RPMI7951 (cell line): ENCODE data around the gene ZDHHC14. TPM values are rescaled to one million over a fixed set of nuclear protein-coding genes. Genes with fewer than 3 reads are reported as not detected.
"Not testable (repeated sequence)": the region's sequence is repeated elsewhere in the genome, so short reads cannot be mapped to it uniquely, and the experiment has no call there.

Experiments used
- DNase-seq: peaks from one replicate; pipeline ENCODE4 v3.0.0-alpha.2; 2012; ENCODE audit warnings: low read depth
- total RNA-seq: library from RNA; depleted of rRNA; stranded (reverse); fragments of >200 nt; shearing (Covaris generic); gene quantifications from 2 replicates; pipeline ENCODE4 v1.2.3, GENCODE V29; 2014; rRNA removed

The ZDHHC14 gene
- total RNA-seq, result 1.6 and 1.8 TPM in 2 replicates

DNA sequence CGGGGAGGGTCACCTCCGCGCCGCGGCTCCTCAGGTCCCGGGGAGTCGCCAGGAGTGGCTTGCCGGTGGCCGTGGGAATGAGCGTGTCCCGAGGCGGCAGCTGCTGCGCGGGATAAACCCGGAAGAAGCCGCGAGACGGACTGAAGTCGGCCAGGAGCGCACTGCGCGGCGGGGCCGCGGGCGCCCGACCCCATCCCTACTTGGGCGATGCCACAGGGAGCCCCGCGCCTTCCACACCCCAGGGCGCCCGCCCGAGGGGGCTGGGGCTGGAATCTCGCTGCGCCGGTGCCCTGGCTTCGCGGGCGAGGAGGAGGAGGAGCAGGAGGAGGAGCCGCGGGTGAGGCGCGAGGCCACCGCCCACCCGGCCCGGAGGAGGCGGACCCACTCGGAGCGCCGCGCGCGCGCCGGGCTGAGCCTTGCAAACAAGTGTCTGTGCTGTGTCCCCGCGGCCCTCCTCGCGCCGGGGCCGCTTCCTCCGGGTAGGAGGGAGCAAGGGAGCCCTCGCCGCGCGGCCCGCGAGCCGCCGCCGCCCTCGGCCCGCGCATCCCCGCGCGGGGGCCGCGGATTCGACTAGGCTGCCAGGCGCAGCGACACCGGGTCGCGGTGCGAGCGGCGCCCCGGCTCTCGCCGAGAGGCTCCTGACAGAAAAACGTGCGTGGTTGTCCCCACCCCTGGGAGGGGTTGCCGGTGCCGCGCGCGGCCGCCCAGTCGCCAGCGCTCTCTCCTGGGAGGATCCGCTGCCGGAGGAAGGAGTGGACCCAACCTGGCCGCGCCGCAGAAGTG is at the start of gene ZDHHC14:
Gene ZDHHC14 (plus strand): TSS at position 412 of the 783 bp plus-strand sequence.
- peak; percentile 84 for DNase-seq

- DNase-seq, result no peak
Measured at GRCh38 chr6:157332813-157333212, 48.2 kb upstream of the ZDHHC14 start.

DNA sequence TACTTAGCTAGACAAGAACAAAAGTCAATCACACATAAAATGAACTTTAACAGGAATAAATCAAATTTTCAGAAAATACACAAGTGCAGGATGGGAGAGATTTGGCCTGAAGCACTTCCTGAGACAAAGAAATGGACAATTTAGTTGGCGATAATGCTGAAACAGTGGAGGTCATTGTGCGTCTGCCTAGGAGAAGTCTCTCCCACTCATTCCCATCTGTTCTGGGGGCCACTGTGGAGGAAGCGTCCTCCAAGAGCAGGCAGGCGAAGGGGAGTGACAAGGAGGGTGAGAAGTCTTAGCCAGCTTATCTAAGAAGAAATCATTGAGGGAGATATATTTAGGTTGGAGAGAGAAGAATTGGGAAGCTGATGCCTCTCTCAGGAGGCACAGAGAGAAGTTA is 47.5 kb upstream of the ZDHHC14 start:
- peak; percentile 31 for DNase-seq

DNA sequence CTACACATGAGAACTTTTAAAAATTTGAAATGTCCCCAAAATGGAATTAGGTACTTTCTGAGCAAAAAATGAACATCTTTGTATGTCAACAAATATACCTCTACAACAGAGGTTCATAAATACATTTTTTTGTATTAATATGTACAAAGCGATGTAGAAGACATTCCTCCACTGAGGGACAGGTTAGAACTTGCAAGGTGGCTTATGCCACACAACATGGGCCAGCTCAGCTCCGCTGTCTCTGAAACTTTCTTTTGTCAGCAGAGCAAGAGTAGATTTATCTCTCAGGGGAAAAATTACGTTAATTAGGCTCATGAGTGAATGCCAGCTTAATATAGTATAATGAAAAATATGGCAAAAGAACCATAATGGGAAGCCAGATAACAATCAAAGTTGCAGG is 47.0 kb upstream of the ZDHHC14 start:
- no peak for DNase-seq

DNA sequence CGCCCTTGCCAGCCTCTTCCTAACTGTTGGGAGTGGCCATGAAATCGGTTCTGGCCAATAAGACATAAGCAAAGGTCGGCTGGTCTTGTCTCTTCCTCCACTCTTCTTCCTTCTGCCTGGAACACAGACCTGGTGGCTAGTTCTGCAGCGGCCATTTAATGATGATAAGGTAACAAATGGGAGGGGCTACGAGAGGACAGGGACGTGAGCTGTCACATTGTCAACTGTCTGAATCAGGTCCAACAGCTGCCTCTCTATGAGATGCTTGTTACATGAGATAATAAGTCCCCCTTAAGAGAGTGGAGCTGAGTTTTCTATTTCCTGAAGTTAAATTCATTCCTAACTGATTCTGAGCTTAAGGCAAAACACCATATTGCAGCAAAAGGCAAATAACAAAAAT is 45.2 kb upstream of the ZDHHC14 start:
- no peak for DNase-seq

DNA sequence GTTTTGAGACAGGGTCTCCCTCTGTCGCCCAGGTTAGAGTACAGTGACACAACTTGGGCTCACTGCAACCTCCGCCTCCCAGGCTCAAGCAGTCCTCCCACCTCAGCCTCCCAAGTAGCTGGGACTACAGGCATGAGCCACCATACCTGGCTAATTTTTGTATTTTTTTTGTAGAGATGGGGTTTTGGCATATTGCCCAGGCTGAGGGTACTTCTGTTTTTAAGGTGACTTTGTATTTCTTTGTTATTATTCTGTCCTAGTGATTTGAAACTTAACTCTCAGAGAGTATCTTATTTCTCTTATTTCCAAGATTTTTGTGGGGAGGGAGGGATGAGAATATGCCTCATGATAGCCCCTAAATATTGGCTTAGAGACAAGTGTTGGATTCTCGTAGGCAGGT is 43.7 kb upstream of the ZDHHC14 start:
- not testable (repeated sequence) for DNase-seq

DNA sequence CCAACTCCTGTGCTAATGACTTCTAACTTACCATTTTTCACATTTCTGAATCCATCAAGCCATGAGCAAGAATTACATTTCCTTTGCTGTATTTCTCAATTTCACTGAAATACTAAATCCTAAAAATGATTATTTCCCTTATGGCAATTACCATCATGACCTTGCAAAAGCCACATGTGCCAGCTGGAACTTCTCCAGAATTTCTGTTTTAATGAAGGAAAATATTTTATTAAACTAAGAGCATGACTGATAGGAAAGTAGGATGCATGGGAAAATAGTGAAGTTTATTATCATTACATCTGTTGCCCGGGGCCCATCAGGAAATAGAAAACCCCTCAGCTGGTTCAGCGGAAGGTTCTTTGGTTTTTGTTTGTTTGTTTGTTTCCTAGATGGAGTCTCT is 43.2 kb upstream of the ZDHHC14 start:
- DNase-seq, result no peak

DNA sequence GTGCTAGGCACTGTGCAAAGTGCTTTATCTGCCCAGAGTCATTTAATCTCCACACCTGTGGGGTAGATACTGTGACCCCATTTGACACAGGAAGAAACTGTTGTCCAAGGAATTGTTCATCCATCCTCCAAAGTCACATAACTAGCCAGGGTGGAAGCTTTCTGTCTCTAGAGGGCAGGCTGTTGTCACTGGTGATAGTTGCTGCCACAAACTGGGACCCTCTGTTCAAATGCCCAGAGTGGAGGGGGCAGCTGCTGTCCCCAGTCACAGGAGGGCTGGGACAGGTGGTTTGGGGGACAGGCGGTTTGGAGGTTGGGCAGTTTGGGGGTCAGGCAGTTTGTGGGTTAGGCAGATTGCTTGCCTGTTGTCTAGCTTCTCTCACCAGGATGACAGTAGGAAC is 41.6 kb upstream of the ZDHHC14 start:
- DNase-seq, result no peak

- DNase-seq, result no peak
Measured at GRCh38 chr6:157343732-157344131, 37.3 kb upstream of the ZDHHC14 start.

GRCh38 chr6:157346373-157346772 is 34.6 kb upstream of the ZDHHC14 start:
- DNase-seq, result peak; percentile 67

- DNase-seq, result no peak
Measured at GRCh38 chr6:157358287-157358686, 22.7 kb upstream of the ZDHHC14 start.

DNA sequence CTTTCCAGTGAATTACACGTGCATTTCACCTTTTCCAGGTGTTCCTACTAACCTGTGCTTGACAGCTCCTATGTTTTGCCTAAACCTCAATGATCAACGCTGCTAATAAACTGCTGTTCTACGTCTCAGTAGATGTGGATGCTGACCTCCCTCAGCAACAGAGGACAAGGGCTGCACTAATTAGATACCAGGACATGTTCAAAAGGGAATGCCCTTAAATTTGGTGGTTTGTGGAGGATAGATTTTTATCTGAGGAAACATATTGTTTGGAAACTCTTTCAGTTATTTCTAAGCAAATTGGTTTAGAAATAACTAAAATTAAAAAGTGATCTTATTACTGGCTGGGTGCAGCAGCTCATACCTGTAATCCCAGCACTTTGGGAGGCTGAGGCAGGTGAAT is 19.1 kb upstream of the ZDHHC14 start:
- no peak for DNase-seq

DNA sequence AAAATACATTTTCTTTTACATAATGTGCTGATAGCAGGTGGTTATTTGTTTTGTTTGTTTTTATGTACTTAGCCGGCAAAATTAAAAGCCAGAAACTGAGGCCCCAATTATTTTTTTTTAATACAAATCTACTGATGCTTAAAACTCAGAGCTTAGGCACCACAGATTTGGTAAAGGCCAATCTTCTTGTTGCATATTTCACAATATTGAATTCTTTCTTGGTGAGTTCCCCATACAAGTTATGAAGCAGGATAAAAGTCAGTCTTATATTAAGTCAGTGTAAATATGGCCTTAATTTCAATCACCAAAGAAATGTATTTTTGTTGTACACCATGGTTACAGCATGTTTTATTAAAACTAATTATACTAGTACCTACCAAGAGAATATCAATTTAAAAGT is 16.3 kb upstream of the ZDHHC14 start:
- no peak for DNase-seq

GRCh38 chr6:157366648-157367047 is 14.3 kb upstream of the ZDHHC14 start:
- DNase-seq, result no peak

DNA sequence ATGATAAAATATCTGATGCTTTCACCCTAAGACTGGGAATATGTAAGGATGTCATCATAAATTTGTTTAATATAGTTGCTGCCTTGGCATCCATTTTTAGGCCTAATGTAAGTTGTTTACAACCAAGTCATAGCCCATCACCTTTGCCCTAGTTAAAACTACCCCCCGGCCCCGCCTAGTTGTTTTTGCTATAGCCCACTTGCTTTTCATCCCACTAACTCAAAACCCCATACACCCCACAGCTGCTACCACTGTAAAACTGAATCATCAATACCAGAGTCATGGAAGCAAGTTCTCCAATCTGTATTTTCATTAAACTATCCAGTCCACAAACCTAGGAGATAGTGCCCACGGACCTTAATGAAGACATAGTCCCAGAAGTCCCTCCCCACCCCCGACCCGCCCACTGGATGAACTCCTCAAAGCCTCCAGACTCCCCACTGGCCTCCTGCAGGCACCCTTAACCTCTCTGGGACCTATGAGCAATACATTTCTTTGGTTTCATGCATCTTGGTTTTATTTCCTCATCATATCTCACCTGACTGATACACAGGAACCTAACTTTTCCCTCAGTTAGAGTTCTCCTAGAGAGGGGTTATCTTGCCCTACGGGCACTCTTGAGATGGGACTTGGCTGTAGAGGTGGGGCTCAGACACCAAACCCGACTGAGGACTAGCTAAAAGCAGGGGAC is 12.5 kb upstream of the ZDHHC14 start:
- DNase-seq, result no peak

GRCh38 chr6:157370755-157371154 is 10.2 kb upstream of the ZDHHC14 start:
- DNase-seq, result no peak

- DNase-seq, result no peak
Measured at GRCh38 chr6:157372501-157373280, 8.3 kb upstream of the ZDHHC14 start.

DNA sequence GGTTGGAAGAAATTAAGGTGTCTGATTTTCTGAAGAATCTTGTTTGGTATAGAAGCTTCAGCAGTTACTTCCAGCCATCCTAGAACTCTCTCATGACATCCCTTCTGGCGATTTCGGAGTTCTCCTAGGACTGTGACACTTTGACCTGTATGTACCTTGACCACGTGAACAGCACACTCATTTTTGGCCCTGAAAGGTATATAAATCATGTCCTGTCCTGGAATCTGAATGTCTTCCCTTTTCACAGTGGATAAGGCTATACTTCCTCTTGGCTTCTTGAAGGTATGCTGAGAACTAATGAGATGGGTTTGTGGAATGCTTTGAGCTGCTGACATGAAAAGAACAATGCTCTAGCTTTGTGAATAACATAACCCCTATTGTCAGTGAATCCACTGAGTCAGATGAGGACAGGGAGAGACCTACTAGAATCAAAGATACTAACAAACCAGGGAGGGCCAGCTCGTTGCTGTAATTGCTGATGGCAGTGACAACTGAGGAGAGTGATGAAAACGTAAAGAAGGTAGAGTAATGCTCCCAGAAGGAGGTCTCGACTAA is 6.0 kb upstream of the ZDHHC14 start:
- no peak for DNase-seq

DNA sequence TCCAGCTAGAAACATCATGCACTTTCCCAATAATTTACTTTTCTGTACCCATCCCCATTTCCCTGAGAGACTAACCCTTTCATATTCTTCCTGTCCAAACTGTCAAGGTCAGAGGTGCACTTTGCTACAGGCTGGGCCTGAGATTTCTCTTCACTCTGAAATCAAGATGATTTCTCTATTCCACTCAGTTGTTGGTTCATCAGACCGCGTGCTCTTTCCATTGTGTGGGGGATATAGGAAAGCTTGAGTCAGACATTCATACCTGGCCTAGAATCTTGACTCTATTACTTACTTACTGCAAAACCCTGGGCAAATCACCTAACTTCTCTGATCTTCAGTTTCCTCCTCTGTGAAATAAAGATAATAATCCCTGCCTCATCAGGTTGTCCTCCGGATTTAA is 4.7 kb upstream of the ZDHHC14 start:
- no peak for DNase-seq

GRCh38 chr6:157376706-157377230 is 4.2 kb upstream of the ZDHHC14 start:
- DNase-seq, result no peak

GRCh38 chr6:157379656-157380457 is 1.1 kb upstream of the ZDHHC14 start:
- DNase-seq, result peak; percentile 88
